Stimulated activated CD8-positive, alpha-beta memory T cell treated with anti-CD3 and anti-CD28 coated beads, Interleukin-15, amount 100 ng/mL, for 1 hour (primary cell): Measurements from ENCODE around the gene PCBP4.

ENCODE experiments used
- DNase-seq: peaks from one replicate; pipeline ENCODE4 v3.0.0-alpha.2; 2020; ENCODE audit warnings: low read depth

Gene PCBP4

DNA sequence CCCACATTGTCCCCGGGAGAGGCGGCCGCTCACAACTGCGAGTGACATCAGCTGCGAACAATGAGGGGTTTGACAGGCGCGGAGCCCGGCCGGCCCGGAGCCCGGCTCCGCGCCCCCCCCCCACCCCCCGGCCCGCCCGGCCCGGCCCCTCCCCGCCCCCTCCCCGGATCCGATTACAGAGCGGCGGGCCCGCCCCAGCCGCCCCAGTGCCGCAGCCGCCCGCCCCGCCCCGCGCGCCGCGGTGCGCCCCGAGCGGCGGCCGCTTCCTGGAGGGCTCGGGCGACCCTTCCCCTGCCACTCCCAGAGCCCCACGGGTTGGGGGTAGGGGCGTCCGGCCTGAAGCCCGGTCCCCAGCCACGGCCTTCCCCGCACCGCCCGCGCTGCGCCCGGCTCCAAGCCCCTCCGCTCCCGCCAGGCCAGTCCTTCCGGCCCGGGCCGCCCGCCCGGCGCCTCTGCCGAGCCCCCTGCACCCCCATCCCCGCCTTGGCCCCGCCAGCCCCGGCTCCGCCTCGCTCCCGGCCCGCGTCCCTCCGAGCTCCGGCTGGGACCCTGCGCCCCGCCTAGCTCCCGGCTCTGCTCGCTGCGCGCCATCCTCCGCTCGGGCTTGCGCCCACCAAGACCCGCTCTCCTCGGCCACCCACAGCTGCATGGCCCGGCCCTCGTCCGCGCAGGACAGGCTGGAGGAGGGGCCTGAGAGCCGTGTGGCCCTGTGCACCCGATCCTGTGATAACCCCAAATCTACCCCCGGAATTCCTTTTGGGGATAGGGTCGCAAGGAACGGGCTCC is at the start of gene PCBP4:
TSS of gene PCBP4 (minus strand) at position 71 of the 786 bp plus-strand sequence. CDS start 6,214 bp downstream, outside the sequence.
- no peak for DNase-seq

DNA sequence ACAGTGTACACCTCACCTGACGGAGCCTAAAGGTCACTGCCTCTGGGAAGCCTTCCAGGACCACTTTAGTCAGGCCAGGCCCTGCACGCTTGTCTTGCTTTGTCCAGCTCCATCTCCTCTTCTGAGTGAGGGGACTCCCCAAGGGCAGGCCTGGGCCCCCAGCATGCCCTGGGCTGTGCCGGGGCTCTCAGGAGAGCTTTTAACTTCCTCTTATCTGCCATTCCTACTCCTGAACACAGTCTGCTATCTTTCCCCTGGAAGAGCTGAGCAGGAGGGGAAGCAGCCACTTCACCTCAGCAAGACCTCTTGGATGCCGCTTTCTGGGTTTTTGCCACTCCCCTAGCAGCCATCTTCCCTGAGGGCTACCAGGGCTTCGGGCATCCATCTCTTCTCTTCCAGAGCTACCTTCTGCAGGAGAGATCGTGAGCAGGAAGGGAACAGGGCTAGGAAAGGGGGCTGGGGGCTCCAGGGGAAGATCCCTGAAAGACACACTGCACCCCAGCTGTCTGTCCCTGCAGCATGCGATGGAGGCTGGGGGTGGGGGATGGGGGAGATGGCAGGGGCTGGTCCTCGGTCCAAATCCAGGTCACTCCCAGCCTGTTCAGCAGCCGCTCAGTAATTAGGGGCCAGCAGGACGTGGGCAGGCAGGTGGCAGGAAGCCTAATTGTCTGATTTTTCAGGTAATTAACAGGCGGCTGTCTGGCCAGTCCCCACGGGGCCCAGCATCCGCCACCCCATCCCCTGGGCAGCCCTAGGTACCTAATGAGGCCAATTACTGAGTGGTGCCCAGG is 48.4 kb upstream of the PCBP4 start:
- DNase-seq = no peak

DNA sequence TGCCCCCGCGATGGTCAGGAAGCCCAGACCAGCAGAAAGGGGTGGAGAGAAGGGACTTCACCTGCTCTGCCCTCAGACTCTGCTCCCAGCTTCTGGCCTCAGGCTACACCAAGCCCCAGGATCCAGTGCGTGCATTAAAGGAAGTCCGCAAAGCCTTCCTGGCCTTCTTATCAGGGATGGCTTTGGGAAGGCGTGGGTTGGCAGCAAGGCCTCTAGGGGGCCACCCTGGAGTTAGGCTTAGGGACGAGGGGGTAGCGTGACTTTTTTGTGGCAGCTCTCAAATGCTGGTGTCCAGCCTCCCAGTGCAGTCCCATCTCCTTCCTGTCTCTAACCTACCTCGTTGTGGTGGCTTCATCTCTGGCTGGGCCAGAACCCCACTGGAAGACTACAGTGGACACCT is 47.4 kb upstream of the PCBP4 start:
- DNase-seq = no peak

DNA sequence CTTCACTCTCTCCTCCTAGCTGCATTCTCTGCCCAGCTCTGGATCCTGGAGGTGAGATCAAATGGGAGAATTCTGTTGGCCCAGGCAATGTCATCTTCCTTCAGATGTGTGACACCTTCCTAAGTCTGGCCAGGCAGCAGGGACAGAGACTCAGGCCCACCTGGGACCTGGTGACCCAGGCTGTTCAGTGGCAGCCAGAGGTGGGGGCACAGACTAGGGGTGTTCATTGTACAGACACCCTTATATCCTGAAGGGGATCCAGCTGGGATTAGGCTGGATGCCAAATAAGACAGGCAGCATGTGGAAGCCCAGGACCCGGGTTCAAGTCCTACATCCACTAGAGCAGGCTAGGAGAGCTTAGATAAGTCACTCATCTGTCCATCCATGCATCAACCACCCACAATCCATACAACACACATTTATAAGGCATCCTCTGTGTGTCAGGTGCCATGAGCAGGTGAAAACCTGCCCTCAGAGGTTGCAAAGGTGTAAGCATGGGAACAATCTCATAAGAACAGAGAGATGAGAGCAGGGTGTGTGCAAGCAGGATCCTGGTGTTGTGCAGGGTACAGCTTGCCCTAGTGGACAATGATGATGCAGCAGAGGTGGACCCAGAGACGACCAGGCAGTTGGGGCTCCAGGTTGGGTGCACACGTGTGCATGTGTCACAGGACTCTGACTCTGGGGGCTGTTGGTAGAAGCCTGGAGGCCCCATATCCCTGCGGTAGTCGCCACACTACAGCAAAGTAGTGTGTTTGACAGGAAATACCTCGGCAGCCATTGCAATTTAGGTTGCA is 46.7 kb upstream of the PCBP4 start:
- DNase-seq = no peak

DNA sequence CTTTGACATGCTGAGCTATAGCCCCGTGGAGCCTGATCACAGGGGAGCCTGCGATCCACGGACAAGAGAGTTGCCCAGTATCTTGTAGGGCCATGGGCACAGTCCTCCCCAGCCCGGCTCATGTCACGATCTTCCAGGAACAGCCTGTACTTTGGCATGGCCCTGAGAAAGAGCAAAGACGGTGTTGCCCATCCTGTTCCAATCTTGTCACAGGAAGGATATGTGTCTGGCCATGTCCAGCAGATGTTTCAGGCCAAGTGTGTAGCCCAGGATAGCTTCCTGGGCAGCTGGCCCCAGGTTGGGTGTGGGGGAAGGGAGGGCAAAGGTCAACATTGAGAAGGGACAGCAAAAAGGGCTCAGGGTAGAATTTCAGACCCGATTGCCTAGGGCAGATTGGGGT is 45.4 kb upstream of the PCBP4 start:
- DNase-seq = no peak

DNA sequence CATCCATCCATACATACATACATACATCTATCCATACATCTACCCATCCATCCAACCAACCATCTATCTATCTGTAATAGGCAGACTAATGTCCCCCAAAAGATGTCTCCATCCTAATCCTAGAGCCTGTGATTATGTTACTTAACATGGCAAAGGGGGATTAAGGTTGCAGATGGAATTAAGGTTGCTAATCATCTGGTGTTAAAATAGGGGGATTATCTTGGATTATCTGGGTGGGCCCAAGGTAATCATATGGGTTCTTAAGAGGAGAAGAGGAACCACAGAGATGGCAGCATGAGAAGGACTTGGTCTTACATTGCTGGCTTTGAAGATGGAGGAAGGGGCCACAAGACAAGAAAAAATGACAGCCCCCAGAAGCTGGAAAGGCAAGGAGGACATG is 43.2 kb upstream of the PCBP4 start:
- DNase-seq = no peak

DNA sequence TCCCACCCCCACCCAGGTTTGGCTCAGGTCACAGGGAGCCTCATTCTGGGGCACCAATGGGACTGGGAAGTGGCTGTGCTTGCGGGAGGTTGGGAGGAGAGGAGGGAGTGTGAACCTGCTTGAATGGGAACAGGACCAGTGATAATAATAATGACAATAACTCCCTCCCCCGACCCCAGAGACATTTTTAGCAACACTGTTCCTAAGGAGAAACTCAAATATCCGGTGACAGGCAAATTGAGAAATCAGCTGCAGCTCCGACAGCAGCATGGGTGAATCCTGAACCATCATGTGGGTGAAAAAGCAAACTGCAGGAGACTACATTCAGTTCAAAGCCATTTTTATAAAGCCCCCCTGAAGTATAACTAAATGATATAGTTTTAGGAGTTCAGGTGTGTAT is 40.0 kb upstream of the PCBP4 start:
- no peak for DNase-seq

DNA sequence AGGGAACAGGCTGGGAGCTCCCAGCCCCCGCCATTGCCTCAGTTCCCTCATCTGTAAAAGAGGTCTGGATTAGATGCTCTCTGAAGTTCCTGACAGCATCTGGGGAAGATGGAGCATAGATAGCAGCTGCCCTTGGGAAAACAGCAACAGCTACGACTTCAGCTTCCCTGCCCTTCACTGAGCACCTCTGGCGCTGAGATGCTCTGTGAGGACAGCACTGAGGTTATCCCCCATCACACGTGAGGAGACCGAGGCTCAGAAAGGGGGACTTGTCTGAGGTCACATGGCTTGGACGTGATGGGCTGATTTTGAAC is 39.5 kb upstream of the PCBP4 start:
- DNase-seq = no peak

DNA sequence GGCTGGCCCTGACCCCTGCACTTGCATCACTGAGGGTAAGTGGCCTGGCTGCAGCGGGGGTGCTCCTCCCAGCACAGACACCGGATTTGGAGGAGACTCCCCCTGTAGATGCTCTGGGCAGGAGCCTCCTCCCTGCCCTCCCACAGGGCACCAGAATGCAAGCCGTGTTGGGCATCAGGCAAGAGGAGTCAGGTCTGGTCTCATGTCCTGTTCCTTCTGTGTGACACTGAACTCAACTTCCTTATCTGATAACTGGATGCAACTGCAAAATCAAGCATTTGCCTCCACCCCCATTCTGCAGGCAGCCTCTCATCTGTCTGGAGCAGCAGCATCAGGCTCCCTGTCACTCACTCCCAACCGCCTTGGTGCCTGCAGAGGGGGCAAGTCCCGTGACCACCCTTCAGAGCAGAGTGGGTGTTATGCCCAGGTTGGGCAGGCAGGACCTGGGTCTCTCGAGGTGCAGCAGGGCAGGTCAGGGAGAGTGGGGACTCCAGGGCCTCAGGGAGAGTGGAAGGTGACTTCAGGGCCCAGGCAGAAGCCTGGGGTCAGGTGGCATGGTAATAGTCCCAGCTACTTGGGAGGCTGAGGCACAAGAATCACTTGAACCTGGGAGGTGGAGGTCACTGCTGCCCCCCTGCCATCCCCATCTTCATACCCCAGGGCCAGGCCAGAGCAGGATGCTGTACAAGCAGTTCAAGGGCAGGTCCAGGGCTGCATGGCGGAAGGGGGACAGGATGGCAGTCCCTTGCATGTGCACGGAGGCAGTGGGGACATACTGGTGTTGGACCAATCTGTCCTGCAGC is 39.0 kb upstream of the PCBP4 start:
- DNase-seq = no peak

DNA sequence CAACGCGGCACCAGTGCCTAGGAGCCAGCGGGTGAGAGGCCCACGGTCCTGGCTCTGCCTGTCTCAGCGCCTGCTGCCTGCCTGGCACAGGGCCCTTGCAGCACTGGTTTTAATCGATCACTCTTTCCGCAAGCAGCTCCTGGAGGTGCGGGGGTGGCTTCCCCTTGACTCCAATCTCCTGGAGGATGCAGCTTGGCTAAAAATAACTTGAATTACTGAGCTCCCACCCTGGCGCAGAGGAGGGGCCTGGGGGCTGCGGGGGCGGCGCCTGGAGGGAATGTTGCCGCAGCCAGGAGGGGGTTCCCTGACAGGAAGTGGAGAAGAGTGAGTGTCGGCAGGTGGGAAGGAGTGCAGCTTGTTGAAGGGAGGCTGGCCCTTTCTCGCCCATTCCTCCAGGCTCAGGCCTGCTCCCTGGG is 38.3 kb upstream of the PCBP4 start:
- no peak for DNase-seq

DNA sequence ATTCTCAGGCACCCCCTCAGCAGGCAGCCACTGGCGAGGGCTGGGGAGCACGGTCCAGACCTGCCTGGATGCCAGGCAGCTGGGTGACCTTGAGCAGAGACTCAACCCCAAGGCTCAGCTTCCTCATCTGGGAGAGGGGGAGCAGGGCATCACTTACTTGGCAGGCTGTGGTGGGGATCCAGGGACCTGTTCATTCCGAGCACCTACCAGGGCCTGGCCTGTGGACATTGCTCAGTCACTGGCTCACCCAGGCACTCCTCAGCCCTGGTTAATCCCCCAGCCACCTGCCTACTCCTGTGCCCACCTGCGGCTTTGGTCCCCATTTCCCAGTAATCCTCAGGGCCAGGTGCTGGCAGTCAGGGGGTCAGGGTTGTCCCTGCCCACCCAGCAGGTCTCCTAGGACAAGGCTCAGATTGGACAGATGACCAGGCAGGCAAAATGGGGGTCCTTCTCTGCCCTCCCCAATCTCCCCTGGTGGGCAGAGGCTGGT is 37.7 kb upstream of the PCBP4 start:
- DNase-seq = no peak

DNA sequence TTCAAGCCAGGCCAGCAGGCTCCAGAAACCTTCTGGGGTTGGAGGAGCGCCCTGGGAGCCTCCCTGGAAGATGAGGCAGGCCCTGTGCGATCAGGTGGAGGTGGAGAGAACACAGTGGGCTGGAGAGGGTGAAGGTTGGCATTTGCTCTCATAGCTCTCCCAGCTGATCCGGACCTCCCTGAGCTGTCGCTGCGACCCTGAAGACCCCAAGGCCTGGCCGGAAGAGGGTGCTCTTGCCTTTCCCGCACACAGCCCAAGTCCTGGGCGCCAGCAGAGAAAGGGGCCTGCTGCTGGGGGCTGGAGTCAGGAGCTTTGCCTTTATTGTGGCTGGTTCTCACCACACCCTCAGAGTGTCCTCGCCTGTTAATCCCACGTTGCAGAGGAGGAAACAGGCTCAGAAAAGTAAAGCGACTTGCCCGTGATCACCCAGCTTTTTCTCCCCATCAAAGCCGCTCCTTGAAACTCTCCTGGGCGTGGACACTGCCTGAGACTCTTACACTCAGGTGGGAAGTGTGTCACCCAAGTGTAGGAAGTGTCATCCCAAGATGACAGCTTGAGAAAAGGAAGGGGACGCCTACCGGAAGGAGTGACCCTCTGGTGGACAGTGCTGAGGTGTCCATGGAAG is 37.0 kb upstream of the PCBP4 start:
- DNase-seq = no peak

DNA sequence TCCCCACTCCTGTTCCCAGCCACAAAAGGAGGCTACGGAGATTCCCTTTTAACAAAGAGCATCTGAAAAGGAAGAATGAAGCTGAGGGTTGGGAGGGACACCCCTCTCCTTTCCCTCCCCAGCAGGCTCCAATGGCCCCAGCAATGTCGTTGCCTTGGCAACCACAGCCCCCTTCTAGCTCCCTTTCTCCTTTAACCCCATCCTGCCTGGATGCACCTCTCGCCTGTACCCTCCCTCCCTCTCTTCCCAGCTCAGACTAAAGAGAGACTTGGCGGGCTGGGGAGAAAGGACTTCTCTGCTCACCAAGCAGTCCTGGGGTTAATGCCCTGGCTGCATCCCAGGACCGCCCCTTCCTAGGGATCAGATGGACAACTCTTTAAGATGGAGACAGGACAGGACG is 35.5 kb upstream of the PCBP4 start:
- DNase-seq = no peak

DNA sequence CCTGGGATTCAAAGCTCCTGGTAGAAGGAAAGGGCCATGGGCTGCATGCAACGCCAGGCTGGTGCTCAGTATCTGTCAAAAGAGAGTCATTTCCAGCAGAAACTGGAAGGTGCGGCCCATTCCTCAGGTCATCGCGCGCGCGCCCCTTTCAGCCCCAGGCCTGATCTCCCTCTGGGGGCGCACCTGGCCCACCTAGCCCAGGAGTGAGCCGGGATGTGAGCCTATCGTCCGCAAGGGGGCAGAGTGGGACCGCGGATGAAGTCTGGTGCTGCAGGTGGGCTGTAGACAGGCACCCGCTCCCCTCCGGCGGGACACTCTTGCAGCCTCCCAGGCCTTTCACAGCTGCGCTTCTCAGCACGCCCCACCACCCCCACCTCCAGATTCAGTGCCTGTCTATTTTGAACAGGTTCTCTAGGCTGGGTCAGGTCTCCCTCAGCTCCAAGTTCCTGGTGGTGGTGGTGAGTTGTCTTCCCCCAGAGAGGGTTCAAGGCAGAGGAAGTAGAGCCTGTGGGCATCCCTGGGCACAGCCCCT is 34.3 kb upstream of the PCBP4 start:
- peak; percentile 82 for DNase-seq

DNA sequence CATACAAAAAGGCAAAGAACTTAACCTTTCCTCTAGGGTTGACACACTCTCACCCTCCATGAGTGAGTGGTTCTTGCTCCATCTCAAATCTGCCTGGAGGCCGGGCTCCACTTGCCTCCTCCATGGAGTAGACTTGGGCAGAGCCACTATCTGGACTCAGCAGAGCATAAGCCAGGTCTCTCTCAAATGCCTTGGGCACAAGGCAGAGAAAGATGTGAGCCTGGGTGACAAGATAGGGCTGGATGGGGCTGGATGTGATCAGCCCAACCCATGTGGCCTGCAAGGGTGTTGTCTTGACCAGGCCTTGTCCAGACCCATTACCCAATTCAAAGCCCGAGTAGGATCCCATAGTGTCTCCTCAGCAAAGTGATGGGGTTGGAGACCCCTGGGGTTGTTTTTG is 32.6 kb upstream of the PCBP4 start:
- no peak for DNase-seq

DNA sequence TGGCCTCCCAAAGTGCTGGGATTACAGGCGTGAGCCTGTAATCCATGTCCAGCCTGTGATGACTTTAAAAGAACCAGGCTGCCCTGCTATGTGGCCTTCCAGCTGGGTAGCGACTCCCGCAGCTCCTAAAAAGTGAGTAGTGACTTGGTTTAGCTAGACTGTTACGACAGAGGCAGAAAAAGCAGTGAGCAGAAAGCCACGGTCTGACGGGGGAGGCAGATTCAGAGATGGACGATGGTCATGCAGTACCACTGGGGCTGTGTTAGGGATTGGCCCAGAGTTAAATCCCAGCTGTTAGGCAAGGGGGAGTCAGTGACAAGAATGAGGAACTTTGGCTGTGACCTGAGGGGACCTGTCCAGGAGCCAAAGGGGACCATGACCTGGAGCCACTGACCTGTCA is 31.5 kb upstream of the PCBP4 start:
- no peak for DNase-seq

DNA sequence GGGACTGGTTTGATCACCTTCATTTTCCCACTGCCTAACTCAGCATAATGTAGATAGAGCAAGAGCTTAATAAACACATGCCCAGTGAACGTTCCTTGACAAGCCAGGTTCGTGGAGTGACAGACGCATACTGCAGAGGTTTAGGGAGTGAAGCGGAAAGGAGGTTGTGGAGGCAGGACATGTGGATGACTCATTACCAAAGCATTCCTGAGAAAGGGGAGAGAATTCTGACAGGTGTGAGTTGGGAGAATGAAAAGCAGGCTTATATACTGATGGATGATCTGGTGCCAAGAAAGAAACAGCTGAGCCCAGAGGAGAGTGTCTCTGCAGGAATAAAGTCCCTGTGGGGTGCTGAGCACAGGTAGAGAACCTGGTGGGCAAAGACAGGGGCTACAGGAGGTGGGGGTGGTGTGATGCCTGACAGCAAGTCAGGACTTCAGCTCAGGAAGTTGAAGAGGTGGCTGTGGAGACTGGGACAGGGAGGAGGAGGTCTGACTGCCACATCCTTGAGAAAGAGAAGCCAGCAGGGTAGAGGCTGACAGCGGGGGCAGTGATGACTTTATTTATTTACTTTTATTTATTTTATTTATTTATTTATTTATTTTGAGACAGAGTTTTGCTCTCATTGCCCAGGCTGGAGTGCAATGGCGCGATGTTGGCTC is 30.8 kb upstream of the PCBP4 start:
- no peak for DNase-seq

DNA sequence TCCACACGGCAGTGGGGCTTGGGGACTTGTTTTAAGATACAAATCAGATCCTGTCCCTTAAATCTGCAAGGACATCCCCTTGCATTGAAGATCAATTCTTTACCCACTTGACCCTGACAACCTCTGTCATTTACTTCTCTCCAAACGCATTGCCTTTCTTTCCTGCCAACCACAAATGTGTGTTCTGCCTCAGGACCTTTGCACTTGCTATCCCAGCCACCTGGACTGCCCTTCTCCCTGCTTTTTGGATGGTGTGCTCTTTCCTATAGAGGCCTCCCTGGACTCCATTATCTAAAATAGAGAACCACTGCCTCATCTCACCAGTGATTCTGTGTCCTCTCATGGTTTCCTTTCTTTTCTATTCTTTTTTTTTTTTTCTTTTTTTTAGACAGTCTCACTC is 29.9 kb upstream of the PCBP4 start:
- DNase-seq = no peak

DNA sequence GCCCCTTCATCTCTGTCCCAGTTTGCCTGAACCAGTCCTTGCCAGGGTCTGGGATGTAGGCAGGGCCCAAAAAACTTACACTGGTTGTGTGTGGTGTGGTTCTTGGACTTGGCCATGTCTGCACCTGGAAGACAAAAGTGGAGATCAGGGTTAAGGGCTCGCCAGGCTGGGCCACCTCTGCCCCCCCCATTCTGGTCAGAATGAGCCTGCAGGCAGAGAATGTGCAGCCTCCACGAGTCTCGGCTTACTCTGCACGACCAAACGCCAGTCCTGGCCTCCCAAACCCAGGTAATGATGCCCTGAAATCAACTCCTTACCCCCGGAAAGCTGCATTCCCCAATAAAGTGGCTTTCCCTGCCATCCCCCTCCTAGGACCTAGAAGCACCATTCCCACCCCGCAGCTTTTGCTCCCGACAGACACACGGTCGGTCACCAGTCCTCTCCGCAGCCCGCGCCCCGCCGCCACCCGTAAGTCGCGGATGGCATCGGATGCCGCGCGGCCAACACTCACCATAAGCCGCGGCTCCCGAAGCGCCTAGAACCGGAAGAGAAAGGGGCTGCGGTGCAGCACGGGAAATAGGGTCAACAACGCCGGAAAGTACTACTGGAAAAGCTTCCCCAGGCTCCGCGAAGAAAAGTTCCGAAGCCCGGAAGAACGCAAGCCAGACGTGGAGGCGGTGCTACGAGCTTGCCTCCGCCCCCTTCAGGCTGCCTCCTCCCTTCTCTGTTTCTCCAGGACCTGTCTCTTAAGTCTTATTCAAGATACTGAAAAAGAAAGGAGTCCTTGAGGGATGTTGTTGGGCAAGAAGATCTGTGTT is 28.3 kb upstream of the PCBP4 start, which contains the start of gene RPL29:
TSS of gene RPL29 (minus strand) at position 550 of the 818 bp plus-strand sequence. CDS start at position 116, 434 bp downstream.
- DNase-seq = peak; percentile 82

DNA sequence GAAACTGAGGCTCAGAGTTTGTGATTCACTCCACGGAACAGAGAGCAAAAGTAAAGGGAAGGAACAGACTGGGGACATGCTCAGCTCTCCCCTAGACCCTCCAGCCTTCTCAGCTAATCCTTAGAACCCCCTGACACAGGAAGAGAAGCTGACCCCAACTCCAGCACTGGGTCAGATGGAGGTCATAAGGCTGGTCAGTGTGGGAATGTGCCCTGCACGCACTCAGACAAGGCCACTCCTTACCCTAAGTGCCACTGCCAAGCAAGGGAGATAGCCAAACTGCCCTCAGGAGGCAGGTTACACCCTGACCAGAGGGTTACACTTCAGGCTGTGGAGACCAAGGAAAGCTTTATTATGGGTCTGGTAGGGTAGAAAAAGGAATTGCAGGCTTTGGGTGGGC is 27.3 kb upstream of the PCBP4 start:
- DNase-seq = no peak
